OCI-M1 (cell line): ENCODE data around the gene TSPYL4.
"Not testable (repeated sequence)": the region's sequence is repeated elsewhere in the genome, so short reads cannot be mapped to it uniquely, and the experiment has no call there.

ENCODE experiments used
- DNase-seq: peaks from one replicate; lab custom pipeline; 2025; lab: John Stamatoyannopoulos, UW

Gene TSPYL4

DNA sequence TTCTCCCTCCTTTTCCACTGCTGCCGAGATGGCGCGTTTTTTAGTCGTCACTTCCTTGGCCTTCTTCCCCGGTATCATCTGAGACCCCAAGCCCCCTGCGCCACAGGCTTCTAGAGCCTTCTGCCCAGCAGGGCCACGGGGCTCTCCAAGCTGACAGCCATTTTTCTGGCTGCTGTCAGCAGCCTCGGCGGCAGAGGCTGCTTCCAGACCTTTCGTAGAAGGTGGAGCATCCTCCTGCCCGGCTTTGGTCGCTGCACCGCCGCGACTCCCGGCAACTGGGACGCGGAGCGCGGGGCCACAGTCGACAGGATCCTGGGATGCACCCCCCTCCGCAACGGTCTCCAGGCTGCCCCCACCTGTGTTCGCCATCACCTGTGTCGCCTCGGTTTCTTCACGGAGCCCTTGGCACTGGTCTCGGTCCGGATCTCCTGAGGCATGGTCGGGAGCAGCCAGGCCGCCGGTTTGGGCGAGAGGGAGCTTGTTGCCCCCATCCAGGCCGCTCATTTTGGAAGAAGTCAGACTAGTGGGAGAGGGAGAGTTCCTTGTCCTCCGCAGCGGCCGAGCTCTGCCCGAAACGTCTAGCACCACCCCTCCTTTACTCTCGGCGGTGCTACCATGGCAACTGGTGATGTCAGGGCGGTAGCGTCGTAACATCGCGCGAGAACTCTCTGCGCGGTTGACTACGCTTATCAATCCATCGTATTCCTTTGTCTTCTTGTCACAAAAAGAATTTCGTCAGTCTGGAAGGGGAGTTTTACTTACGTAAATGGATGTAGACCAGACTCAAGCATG is at the start of gene TSPYL4:
TSPYL4 (minus strand) TSS at position 571 of the 792 bp plus-strand sequence; CDS start at position 504, 67 bp downstream.
- DNase-seq = peak; percentile 99

GRCh38 chr6:116301104-116301503 is 47.2 kb upstream of the TSPYL4 start:
- no peak for DNase-seq

DNA sequence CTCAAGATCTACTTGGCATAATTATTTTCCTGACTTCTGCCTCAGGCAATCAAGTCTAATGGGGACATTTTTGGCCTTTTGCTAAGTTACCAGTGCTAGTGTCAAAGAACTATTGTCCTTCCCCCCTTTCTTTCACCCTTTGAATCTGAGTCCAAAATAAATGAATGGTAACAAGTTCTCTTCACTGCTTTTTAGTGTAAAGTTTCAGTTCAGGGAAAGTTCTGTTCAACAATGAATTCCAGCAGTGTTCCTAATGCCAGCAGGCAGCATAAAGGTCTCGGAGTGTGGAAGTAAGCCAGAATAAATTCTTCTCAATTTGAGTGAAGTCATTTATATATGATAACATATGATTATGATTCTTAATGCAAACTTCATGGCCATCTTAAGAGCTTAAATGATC is 46.7 kb upstream of the TSPYL4 start:
- DNase-seq = no peak

DNA sequence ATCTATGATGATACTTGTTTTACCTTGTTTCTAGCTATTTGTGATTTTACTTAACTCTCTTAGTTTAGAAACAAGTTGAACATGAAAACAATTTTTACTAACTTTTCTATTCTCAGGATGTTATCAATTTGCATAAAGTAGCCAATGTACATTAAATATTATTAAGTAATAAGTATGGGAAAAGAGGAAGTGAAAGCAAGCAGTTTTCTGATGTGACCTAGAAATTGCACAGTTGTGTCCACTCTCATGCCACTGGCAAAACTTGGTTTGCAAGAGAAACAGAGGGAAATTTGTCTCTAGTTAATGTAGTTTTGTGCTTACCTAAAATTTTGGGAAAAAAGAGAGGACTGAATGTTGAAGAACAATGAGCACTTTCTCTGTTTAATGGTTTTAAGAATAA is 45.1 kb upstream of the TSPYL4 start:
- no peak for DNase-seq

DNA sequence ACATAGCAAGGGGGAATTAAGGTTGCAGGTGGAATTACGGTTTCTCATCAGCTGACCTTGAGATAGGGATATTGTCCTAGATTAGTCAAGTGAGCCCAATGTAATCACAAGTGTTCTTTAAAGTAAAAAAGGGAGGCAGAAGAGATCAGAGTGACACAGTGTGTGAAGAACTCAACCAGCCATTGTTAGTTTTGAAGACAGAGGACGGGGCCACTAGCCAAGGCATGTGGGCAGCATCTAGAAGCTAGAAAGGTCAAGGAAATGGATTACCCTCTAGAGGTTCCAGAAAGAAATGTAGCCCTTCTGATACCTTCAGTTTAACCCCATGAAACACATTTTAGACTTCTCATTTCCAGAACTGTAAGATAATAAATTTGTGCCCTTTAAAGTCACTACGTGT is 44.4 kb upstream of the TSPYL4 start:
- DNase-seq = no peak

DNA sequence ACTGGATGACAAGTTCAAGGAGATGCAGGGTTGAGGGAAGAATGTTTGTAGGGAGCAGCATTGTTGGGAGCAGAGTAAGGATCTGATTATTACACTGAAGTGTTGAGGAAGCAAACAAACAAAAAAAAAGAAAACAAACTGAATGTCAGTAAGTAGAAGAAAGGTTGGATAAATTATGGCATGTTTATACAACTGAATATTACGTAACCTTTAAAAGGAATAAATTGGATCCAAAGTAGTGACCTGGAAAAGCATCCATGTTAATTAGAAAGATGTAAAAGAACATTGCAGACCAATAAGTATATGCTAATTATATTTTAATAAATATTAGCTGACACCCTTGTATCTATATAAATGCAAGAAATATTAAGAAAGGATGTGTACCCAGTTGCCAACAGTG is 38.7 kb upstream of the TSPYL4 start:
- no peak for DNase-seq

GRCh38 chr6:116291701-116292396 is 38.0 kb upstream of the TSPYL4 start:
- DNase-seq = no peak

DNA sequence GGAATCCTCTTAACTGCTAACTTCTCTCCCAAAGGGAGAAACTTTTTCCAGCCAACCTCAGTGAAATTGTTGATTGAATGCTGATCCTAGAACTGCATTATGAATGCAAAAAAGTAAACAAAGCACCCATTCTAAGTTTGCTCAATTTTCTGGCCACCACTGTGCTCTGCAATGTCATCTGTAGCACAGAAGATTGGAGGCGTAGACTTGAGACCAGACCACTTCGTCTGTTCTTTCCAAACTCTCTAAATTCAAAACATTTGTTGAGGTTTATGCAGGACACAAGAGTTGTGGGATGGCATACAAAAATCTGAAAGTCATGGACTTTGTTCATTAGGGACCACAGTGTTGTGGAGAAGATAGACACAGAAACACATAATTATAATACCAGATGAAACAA is 36.9 kb upstream of the TSPYL4 start:
- no peak for DNase-seq

DNA sequence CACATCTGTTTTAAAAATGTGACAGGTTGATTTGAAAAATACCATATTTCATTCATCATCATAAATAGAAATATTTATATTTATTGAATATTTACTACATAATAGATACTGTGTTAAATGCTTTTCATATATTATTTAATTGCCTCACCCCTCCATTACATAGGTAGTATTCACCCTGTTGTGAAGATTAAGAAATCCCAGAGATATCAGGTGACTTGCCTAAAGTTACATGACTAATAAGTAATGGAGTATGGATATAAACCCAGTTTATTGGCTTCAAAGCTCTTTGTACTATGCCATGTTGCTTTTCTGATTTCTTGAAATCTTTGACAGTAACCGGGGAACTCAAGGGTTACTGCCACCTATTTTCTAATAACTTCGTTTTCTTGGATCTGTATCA is 36.0 kb upstream of the TSPYL4 start:
- no peak for DNase-seq

DNA sequence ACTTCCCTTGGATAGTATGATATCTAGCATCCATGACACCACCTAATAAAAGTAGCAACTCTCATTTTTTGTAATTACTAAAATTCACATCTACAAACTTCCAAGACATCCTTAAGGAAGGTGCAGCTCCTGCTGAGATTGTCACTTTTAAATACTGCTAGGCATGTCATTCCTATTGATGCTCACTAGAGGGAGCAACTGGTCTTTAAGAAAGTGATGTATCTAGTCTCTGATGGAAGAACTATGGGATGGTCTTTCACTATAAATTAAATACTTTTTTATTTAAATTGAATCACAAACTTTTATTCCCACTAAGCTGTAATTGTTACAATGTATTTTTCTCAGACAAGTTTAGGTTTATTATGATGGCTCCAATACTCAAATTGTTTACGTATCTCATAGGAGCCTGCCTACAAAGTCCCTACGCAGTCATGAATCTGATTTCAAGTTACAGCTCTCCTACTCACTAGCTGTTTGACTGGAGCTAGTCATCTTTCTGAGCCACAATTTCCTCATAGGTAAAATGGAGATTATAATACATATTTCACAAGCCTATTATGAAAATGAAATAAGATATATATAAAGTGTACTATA is 33.9 kb upstream of the TSPYL4 start:
- DNase-seq = peak; percentile 73

DNA sequence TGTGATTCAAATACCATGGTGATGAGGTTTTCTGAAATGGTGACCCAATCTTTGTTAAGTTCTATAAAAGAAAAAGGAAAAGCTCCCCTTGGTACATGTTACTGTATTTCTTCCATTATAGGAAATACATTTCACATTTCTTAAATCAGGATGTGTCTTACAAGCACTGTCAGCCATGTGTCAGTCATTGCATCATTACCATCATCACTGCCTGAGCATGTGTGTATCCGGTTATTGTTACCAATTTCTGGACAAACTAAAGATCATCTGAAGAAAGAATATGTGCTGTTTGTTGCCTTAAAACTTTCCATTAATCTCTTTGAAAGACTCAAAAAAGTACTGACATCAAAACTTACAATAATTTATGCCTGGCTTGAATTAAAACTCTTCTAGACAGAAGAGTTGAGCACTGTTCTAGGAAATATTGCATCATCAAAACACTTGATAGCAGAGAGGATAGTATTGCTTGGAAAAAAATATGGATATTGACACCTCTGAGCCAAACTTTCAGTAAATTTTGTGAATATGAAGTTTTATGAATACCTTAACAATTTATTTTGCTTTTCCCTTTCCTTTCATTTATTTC is 33.0 kb upstream of the TSPYL4 start:
- peak; percentile 32 for DNase-seq

GRCh38 chr6:116284984-116285383 is 31.1 kb upstream of the TSPYL4 start:
- DNase-seq = not testable (repeated sequence)

DNA sequence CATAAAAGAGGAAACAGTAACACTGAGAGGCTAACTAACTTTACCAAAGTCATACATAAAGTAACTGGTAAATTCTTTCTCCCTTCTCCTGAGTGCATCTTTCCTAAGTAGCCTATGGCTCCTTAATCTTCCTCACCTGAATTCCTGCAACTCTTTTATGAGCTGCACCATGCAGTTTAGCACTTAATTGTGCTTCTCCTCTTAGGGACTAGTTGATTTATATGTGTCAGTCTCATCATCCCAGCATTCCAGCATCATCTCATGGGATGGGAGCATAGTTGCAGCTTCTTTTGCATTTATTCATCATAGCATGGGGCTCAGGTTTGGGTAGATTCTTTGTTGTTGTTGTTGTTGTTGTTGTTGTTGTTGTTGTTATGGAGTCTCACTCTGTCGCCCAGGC is 29.3 kb upstream of the TSPYL4 start:
- no peak for DNase-seq

DNA sequence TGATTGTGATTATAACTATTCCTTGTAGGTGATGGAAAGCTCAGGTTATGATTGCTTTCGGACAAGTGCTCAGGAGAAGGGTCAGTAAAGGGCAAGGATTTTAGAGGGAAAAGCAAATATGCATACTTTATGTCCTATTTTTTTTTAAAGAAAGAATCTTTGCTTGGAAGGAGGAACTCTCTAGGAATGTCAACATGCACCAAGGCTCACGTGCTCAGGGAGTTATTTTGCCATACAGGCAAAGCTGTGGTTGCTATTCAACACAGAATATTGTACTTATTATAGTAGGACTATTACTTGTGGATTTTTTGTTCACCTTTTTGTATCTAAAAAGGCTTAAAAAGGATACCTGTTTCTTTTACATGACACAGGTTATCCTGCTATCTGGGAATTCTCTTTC is 28.8 kb upstream of the TSPYL4 start:
- no peak for DNase-seq

GRCh38 chr6:116280933-116281316 is 27.1 kb upstream of the TSPYL4 start:
- peak; percentile 60 for DNase-seq

- DNase-seq = peak; percentile 60
Measured at GRCh38 chr6:116280161-116280932, 26.5 kb upstream of the TSPYL4 start.

DNA sequence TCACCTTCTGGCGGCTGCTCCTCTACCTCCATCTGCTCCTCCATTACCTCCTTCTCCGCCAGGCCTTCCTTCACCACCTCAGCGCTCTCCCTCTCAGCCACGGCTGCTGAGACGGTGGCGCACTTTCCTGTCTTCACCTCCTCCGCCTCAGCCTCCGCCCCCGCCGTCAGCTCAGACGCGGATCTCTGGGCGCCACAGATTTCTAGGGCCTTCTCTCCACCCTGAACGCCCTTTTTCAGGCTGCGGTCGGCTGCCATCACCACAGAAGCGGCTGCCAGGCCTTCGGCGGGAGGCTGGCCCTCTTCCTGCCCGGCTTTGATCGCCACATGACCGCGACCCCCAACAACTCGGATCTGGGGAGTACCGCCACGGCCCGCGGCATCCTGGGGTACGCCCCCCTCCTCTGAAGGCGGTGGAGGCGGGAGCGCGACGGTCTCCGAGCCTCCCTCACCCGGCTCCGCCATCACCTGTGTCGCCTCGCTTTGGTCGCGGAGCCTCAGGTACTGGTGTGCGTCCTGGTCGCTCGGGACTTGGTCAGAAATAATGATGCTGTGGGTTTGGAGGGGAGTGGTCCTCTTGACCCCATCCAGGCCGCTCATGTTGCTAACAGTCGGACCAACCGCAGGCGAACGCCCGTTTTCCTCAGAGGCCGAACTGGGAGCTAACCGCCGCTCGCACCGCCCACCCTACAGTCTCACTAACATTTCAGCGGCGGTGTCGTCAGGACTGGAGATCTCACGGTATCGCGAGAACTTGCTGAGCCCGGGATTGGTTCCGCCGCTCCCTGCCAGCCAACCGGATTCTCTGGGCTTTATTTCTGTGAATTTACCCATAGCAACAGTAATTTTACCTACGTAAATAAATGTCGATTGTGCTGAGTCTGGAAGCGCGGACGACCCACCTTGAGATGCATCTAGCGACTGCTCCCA is 25.6 kb upstream of the TSPYL4 start, which contains the start of gene TSPYL1:
TSPYL1 (minus strand) TSS at position 699 of the 929 bp plus-strand sequence; CDS start at position 599, 100 bp downstream.
- peak; percentile 99 for DNase-seq

- DNase-seq = no peak
Measured at GRCh38 chr6:116278854-116279231, 25.0 kb upstream of the TSPYL4 start.

GRCh38 chr6:116278481-116278829 is 24.6 kb upstream of the TSPYL4 start:
- DNase-seq = no peak

DNA sequence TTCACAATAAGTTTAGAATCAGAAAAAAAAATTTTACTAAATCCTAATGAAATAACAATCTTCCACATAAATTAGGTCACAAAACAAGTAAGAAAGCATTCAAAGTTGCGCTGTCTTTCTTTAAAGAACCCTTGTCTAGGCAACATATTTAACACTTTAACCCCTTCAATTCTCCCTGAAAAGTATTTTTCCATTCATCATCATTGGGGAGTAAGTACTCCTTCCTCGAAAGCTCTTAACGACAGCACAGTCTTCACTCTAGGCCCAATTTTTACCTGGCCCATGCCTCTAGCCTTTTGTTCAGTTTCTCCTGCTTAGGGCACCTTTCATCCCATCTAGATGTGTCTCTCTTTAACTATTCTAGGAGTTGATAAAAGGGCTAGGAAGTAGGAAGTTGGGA is 23.2 kb upstream of the TSPYL4 start:
- no peak for DNase-seq

DNA sequence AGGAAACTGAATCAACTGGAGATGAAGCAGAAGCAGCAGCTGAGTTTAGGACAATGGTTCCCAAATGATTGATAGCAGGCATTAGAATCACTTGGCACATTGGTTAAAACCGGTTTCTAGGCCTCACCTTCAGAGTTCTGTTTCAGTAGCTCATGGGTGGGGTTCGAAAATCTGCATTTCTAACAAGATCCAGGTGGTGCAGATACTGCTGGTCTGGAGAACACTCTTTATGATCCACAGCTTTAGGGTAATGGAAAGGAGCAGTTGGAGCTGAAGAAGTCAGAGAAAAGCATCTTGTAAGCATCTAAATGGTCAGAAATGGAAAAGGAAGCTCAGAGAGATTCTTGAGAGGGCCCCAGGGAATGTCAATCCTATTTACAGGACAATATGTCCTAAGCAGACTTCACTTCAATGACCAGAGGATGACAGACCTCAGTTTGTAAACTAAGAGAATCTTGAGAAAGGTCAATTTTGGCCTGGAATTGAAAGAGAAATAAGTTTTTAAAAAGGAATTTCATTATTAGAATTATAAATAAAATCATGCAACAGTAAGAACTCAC is 17.4 kb upstream of the TSPYL4 start:
- DNase-seq = no peak
